CD4-positive, CD25-positive, alpha-beta regulatory T cell (primary cell): ENCODE measurements around the gene FAM181A. TPM values are rescaled to one million over a fixed set of nuclear protein-coding genes. Genes with fewer than 3 reads are reported as not detected.

Source experiments
- ATAC-seq, 2 donors: fragments of 150-1000 bp; cut with Tn5 transposase; one replicate each; pipeline ENCODE4 v1.10.0; 2021; ENCODE audit warnings: low read depth in 2 of 2, moderate number of reproducible peaks in 2 of 2, moderate library complexity in 1 of 2
- DNase-seq, 3 donors: peaks; one replicate each; pipeline versions ENCODE4 v3.0.0 to v3.0.0-alpha.2; 2012 to 2022; ENCODE audit warnings: mixed read lengths in 1 of 3
- H3K27ac ChIP-seq: one replicate; pipeline ENCODE4 v1.7.0; 2013; ENCODE audit warnings: mild to moderate bottlenecking, low read length; ENCODE audit not compliant: insufficient read depth, poor library complexity, severe bottlenecking
- H3K27me3 ChIP-seq: one replicate; pipeline ENCODE4 v1.7.0; 2013; ENCODE audit warnings: low read length; ENCODE audit not compliant: control insufficient read depth, insufficient read depth
- H3K36me3 ChIP-seq: one replicate; pipeline ENCODE4 v1.7.0; 2013; ENCODE audit warnings: mild to moderate bottlenecking, low read length, moderate library complexity; ENCODE audit not compliant: control insufficient read depth, insufficient read depth
- H3K4me1 ChIP-seq: 2 replicates; pipeline ENCODE4 v1.7.0; 2013; ENCODE audit warnings: mild to moderate bottlenecking, low read length; ENCODE audit not compliant: insufficient read depth, control insufficient read depth, poor library complexity, severe bottlenecking
- H3K4me3 ChIP-seq: one replicate; pipeline ENCODE4 v1.7.0; 2013; ENCODE audit warnings: low read depth, mild to moderate bottlenecking, low read length, moderate library complexity
- H3K9me3 ChIP-seq, 2 experiments: 1 replicate in 1 of 2; 2 replicates in 1 of 2; pipeline ENCODE4 v1.7.0; 2013; ENCODE audit warnings: low read length in 2 of 2, mild to moderate bottlenecking in 1 of 2, moderate library complexity in 1 of 2; ENCODE audit not compliant: control insufficient read depth in 2 of 2
- H3K27ac Mint-ChIP-seq, 3 donors: one replicate each; pipeline ENCODE4 v1.8.0; 2020 to 2022; ENCODE audit warnings: mild to moderate bottlenecking in 3 of 3, mixed read lengths in 3 of 3, moderate library complexity in 2 of 3
- H3K27me3 Mint-ChIP-seq: one replicate; pipeline ENCODE4 v1.8.0; 2022; ENCODE audit warnings: mild to moderate bottlenecking, mixed read lengths
- H3K36me3 Mint-ChIP-seq: one replicate; pipeline ENCODE4 v1.8.0; 2020; ENCODE audit warnings: mixed read lengths
- H3K4me1 Mint-ChIP-seq, 4 donors: one replicate each; pipeline ENCODE4 v1.8.0; 2020 to 2022; ENCODE audit warnings: mixed read lengths in 4 of 4, mild to moderate bottlenecking in 1 of 4
- H3K4me3 Mint-ChIP-seq, 4 donors: one replicate each; pipeline ENCODE4 v1.8.0; 2020 to 2022; ENCODE audit warnings: mild to moderate bottlenecking in 4 of 4, mixed read lengths in 4 of 4, moderate library complexity in 3 of 4
- H3K9me3 Mint-ChIP-seq, 7 donors: one replicate each; pipeline ENCODE4 v1.8.0; 2020 to 2022; ENCODE audit warnings: mixed read lengths in 7 of 7, mild to moderate bottlenecking in 3 of 7, moderate library complexity in 2 of 7
- polyA plus RNA-seq, 4 donors: library from polyadenylated mRNA; unstranded; fragments of 300-500 nt; fragmentation: Illumina TruSeq; gene quantifications; one replicate each; pipeline ENCODE4 v1.2.3, GENCODE V29; 2021
- total RNA-seq: library from RNA; stranded (reverse); gene quantifications from one replicate; pipeline ENCODE4 v1.2.3, GENCODE V29; 2022

FAM181A gene
- total and polyA plus RNA-seq, 5 donors from 2014 or later = not detected

DNA sequence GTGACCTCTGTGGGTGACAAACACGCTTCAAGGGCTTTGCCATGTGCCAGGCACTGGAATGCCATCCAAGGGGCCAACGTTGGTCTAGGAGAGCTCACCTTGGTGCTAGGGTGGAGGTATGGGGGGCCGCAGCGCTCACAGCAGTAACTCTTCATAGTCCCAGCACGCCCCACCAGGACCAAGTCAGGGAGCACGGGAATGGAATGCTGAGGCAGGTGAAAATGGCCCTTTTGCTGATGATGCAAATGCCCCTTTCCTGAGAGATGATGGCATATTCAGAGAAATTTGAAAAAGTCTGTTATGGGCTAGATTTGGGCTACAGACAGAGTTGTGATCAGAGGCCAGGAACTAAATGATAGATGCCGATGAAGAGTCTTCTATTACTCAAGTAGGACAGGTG, 10.0 kb upstream of the FAM181A start:
- no peaks in the 10 kb centered on the region for H3K36me3 Mint-ChIP-seq

DNA sequence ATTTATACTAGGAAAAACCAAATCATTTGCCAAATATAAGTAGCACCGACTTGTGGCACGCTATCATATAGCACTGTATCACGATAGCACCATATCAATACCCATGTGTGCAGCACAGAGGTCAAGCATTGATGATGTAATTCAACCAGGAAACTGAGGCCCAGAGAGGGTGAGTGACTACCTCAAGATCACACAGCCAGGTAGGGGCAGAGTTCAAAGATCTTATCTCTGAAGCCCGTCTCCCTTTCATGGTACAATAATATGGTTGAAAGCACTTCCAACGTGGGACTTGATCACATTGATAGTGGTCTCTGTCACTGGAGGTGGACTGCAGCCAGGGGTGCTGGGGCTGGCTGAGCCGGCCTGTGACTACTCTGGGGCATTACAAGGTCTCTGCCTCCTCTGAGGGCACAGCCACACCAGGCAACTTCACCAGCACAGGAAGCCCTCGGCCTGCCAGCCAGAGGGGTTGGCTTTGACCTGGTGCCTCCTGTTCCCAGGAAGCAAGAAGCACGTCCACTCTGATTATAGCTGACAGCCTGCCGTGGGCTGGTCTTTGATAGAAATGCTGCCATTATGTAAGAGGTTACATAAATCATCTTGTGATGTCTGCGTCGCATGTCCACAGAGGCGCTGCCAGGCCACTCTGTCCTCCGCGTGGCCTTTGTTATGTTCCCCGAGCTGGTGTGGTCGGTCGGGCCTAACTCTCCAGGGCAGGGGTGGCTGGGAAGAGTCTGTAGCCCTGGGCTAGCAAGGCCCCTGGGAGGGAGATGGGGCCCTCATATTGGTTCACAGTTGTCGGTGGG, 5.9 kb upstream of the FAM181A start:
- no peak overlapping the region for H3K4me3 ChIP-seq
- H3K36me3 Mint-ChIP-seq = no peaks in the 10 kb centered on the region

More for the DNA sequence above, 10.0 kb upstream of the FAM181A start:
- no peaks in the 10 kb centered on the region for H3K36me3 ChIP-seq
- peaks cover 1 to 5% of the 10 kb centered on the region in 2 experiments for H3K9me3 ChIP-seq
- no peaks in the 10 kb centered on the region for H3K27me3 ChIP-seq
- H3K4me3 Mint-ChIP-seq = no peak overlapping the region
- no peak overlapping the region for H3K27ac Mint-ChIP-seq
- peaks cover 0 to 6% (median 4%) of the 10 kb centered on the region in 7 donors for H3K9me3 Mint-ChIP-seq
- no peak for DNase-seq
- H3K27me3 Mint-ChIP-seq = peaks cover 14% of the 10 kb centered on the region
- H3K4me1 ChIP-seq = no peaks in the 10 kb centered on the region
- ATAC-seq = no peak
- H3K4me1 Mint-ChIP-seq = no peaks in the 10 kb centered on the region
- no peak overlapping the region for H3K27ac ChIP-seq
- no peak overlapping the region for H3K4me3 ChIP-seq

GRCh38 chr14:93923626-93924025, 3.5 kb upstream of the FAM181A start:
- Histone ChIP-seq H3K9me3 (no peaks in the 10 kb centered on the region), H3K36me3 (no peaks in the 10 kb centered on the region), H3K27me3 (no peaks in the 10 kb centered on the region), H3K4me1 (no peaks in the 10 kb centered on the region), H3K27ac (no peak overlapping the region), H3K4me3 (no peak overlapping the region)
- H3K4me3 Mint-ChIP-seq = no peak overlapping the region
- H3K27me3 Mint-ChIP-seq = peaks cover 6% of the 10 kb centered on the region
- no peak overlapping the region for H3K27ac Mint-ChIP-seq
- no peaks in the 10 kb centered on the region for H3K36me3 Mint-ChIP-seq
- ATAC-seq = no peak
- peaks cover 0 to 3% (median 0%) of the 10 kb centered on the region in 7 donors for H3K9me3 Mint-ChIP-seq
- DNase-seq = no peak
- no peaks in the 10 kb centered on the region for H3K4me1 Mint-ChIP-seq

More for the DNA sequence above, 5.9 kb upstream of the FAM181A start:
- no peaks in the 10 kb centered on the region for H3K4me1 Mint-ChIP-seq
- Histone ChIP-seq H3K27me3 (no peaks in the 10 kb centered on the region), H3K9me3 (no peaks in the 10 kb centered on the region), H3K36me3 (no peaks in the 10 kb centered on the region), H3K27ac (no peak overlapping the region), H3K4me1 (no peaks in the 10 kb centered on the region)
- no peak overlapping the region for H3K4me3 Mint-ChIP-seq
- H3K27me3 Mint-ChIP-seq = peaks cover 6% of the 10 kb centered on the region
- peaks cover 0 to 4% (median 3%) of the 10 kb centered on the region in 7 donors for H3K9me3 Mint-ChIP-seq
- ATAC-seq = no peak
- no peak overlapping the region for H3K27ac Mint-ChIP-seq
- no peak for DNase-seq

- no peak overlapping the region for H3K27ac ChIP-seq
- H3K9me3 ChIP-seq = no peaks in the 10 kb centered on the region
- H3K9me3 Mint-ChIP-seq = peaks cover 0 to under 1% (median 0%) of the 10 kb centered on the region in 7 donors
- DNase-seq = no peak
- no peaks in the 10 kb centered on the region for H3K27me3 ChIP-seq
- peaks cover 6% of the 10 kb centered on the region for H3K27me3 Mint-ChIP-seq
- H3K4me3 Mint-ChIP-seq = no peak overlapping the region
- no peaks in the 10 kb centered on the region for H3K4me1 ChIP-seq
- H3K4me1 Mint-ChIP-seq = no peaks in the 10 kb centered on the region
- no peak overlapping the region for H3K4me3 ChIP-seq
- no peak for ATAC-seq
- H3K36me3 Mint-ChIP-seq = no peaks in the 10 kb centered on the region
- H3K36me3 ChIP-seq = no peaks in the 10 kb centered on the region
- H3K27ac Mint-ChIP-seq = no peak overlapping the region
These were observed 2.4 kb upstream of the FAM181A start for GRCh38 chr14:93924592-93925355.

DNA sequence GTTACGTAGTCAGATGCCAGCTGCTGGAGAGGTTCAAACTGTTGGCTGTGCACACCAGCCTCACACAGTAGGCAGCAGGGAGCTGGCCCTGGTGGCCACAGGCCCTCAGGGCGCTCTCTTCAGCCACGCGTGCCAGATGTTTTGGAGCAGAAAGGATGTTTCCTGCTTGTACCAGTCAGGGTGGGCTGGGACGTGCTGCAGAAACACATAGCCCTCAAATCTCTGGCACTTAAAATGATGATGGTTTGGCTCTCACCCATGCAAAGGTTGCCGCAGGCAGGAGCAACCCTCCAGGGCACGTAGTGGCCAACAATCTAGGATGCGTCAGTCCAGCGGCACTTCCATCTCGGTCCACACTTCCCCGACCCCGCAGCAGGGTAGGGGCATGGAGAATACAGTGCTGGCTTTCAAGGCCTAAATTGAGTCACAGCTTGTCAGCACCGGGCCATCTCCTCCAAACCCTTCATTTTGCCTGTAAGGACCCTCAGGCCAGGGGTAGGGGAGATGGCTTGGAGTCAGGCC, 1.7 kb upstream of the FAM181A start:
- Histone ChIP-seq H3K36me3 (no peaks in the 10 kb centered on the region), H3K27ac (no peak overlapping the region), H3K4me1 (no peaks in the 10 kb centered on the region), H3K4me3 (no peak overlapping the region), H3K9me3 (no peaks in the 10 kb centered on the region), H3K27me3 (no peaks in the 10 kb centered on the region)
- H3K27me3 Mint-ChIP-seq = peaks cover 6% of the 10 kb centered on the region
- H3K27ac Mint-ChIP-seq = no peak overlapping the region
- no peak for ATAC-seq
- DNase-seq = no peak
- no peaks in the 10 kb centered on the region for H3K4me1 Mint-ChIP-seq
- no peak overlapping the region for H3K4me3 Mint-ChIP-seq
- no peaks in the 10 kb centered on the region for H3K9me3 Mint-ChIP-seq
- no peaks in the 10 kb centered on the region for H3K36me3 Mint-ChIP-seq

GRCh38 chr14:93926245-93926872, 785 bp upstream of the FAM181A start:
- no peak overlapping the region for H3K27ac Mint-ChIP-seq
- H3K4me3 ChIP-seq = no peak overlapping the region
- H3K36me3 ChIP-seq = no peaks in the 10 kb centered on the region
- no peaks in the 10 kb centered on the region for H3K4me1 ChIP-seq
- H3K9me3 ChIP-seq = no peaks in the 10 kb centered on the region
- no peaks in the 10 kb centered on the region for H3K36me3 Mint-ChIP-seq
- no peaks in the 10 kb centered on the region for H3K4me1 Mint-ChIP-seq
- no peak for DNase-seq
- H3K27me3 ChIP-seq = no peaks in the 10 kb centered on the region
- no peak for ATAC-seq
- H3K27me3 Mint-ChIP-seq = peaks cover 4% of the 10 kb centered on the region
- H3K27ac ChIP-seq = no peak overlapping the region
- H3K9me3 Mint-ChIP-seq = no peaks in the 10 kb centered on the region
- no peak overlapping the region for H3K4me3 Mint-ChIP-seq

DNA sequence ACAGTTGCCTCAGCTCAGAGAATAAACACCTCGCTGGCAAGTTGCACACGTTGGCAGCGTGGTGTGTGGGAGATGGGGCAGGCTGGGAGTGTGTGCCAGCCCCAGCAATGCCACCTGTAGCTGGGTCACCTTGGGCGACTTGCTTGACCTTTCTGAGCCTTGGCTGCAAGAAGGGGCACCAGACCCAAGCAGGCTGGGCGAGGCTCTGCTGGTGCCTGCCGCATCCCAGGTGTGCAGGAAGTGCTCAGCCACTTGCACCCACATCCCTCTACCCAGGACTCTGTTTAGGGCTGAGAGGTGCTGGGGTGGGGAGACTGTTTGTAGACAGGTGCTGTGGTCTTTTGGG, 629 bp downstream of the FAM181A start:
- Mint-ChIP-seq H3K4me3 (no peak overlapping the region), H3K4me1 (no peaks in the 10 kb centered on the region), H3K9me3 (no peaks in the 10 kb centered on the region), H3K27ac (no peak overlapping the region), H3K27me3 (no peaks in the 10 kb centered on the region), H3K36me3 (no peaks in the 10 kb centered on the region)
- H3K9me3 ChIP-seq = no peaks in the 10 kb centered on the region
- H3K27me3 ChIP-seq = no peaks in the 10 kb centered on the region
- H3K27ac ChIP-seq = no peak overlapping the region
- H3K36me3 ChIP-seq = no peaks in the 10 kb centered on the region
- ATAC-seq = no peak
- no peak for DNase-seq
- H3K4me3 ChIP-seq = no peak overlapping the region
- H3K4me1 ChIP-seq = no peaks in the 10 kb centered on the region
